Measurements from ENCODE around the gene APLNR. TPM values are rescaled to one million over a fixed set of nuclear protein-coding genes. Genes with fewer than 3 reads are reported as not detected.

Gene APLNR
- polyA plus RNA-seq, 1 donor (not counting 4 experiments of a cell fraction or from before 2014, with no cell fraction given) = not detected

GRCh38 chr11:57269571-57270021 is 32.5 kb upstream of the APLNR start:
- H3K9ac ChIP-seq (ENCODE audit: control insufficient read depth, extremely low read depth, insufficient read depth, low read length) = no peak overlapping the region
- H3K36me3 ChIP-seq (ENCODE audit: control insufficient read depth in 2 of 2, extremely low read depth in 1 of 2, insufficient read depth in 2 of 2, low read length in 2 of 2) = no peaks in the 10 kb centered on the region
- H2AFZ ChIP-seq (ENCODE audit: control insufficient read depth, low read length) = peak overlapping the region; percentile 64
- peaks cover 13% of the 10 kb centered on the region for H3K4me1 ChIP-seq (ENCODE audit: control insufficient read depth, extremely low read depth, insufficient read depth, low read length)
- no peak for TF ChIP-seq EZH2 (IDR thresholded peaks at IDR 0.05; ENCODE audit: low read length)
- TF ChIP-seq, protein P1, sequence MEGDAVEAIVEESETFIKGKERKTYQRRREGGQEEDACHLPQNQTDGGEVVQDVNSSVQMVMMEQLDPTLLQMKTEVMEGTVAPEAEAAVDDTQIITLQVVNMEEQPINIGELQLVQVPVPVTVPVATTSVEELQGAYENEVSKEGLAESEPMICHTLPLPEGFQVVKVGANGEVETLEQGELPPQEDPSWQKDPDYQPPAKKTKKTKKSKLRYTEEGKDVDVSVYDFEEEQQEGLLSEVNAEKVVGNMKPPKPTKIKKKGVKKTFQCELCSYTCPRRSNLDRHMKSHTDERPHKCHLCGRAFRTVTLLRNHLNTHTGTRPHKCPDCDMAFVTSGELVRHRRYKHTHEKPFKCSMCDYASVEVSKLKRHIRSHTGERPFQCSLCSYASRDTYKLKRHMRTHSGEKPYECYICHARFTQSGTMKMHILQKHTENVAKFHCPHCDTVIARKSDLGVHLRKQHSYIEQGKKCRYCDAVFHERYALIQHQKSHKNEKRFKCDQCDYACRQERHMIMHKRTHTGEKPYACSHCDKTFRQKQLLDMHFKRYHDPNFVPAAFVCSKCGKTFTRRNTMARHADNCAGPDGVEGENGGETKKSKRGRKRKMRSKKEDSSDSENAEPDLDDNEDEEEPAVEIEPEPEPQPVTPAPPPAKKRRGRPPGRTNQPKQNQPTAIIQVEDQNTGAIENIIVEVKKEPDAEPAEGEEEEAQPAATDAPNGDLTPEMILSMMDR (optimal IDR thresholded peaks at IDR 0.05 in 1 of 3, IDR thresholded peaks at IDR 0.05 in 1 of 3, conservative IDR thresholded peaks at IDR 0.05 in 1 of 3; ENCODE audit: extremely low read depth in 1 of 3, insufficient read depth in 2 of 3, low read length in 3 of 3) = no peak
- H3K27me3 ChIP-seq (ENCODE audit: control insufficient read depth, extremely low read depth, insufficient read depth, low read length) = no peaks in the 10 kb centered on the region
- dilution Hi-C loops (cut with MboI; ENCODE audit: extremely low pct_ligation_motif_present, low sequenced_read_pairs) = no loop called here
- no peak overlapping the region for H3K4me3 ChIP-seq (ENCODE audit: control insufficient read depth in 2 of 3, extremely low read depth in 1 of 3, insufficient read depth in 2 of 3, low read depth in 1 of 3, low read length in 3 of 3)
- FAIRE-seq (no peak), DNase-seq (ENCODE audit: low read depth, low spot score) (no peak)
- no peak overlapping the region for H3K27ac ChIP-seq (ENCODE audit: control insufficient read depth, insufficient read depth, low read length)
- H3K9me3 ChIP-seq (ENCODE audit: control insufficient read depth, low read depth, low read length) = no peaks in the 10 kb centered on the region
- no peaks in the 10 kb centered on the region for H4K20me1 ChIP-seq (ENCODE audit: control insufficient read depth, extremely low read depth, insufficient read depth, low read length)
- no peaks in the 10 kb centered on the region for H3K9me1 ChIP-seq (ENCODE audit: control insufficient read depth, extremely low read depth, insufficient read depth, low read length)
- no peaks in the 10 kb centered on the region for H3K79me2 ChIP-seq (ENCODE audit: control insufficient read depth, insufficient read depth, low read length)
- H3K4me2 ChIP-seq (ENCODE audit: control insufficient read depth, extremely low read depth, insufficient read depth, low read depth, low read length) = no peak overlapping the region

GRCh38 chr11:57266157-57266556 is 29.1 kb upstream of the APLNR start:
- Histone ChIP-seq H3K4me3 (ENCODE audit: control insufficient read depth in 2 of 3, extremely low read depth in 1 of 3, insufficient read depth in 2 of 3, low read depth in 1 of 3, low read length in 3 of 3) (no peak overlapping the region), H3K4me2 (ENCODE audit: control insufficient read depth, extremely low read depth, insufficient read depth, low read depth, low read length) (no peak overlapping the region), H3K79me2 (ENCODE audit: control insufficient read depth, insufficient read depth, low read length) (no peaks in the 10 kb centered on the region), H2AFZ (ENCODE audit: control insufficient read depth, low read length) (no peak overlapping the region), H3K27ac (ENCODE audit: control insufficient read depth, insufficient read depth, low read length) (no peak overlapping the region), H3K9ac (ENCODE audit: control insufficient read depth, extremely low read depth, insufficient read depth, low read length) (no peak overlapping the region), H4K20me1 (ENCODE audit: control insufficient read depth, extremely low read depth, insufficient read depth, low read length) (no peaks in the 10 kb centered on the region), H3K4me1 (ENCODE audit: control insufficient read depth, extremely low read depth, insufficient read depth, low read length) (peaks cover 3% of the 10 kb centered on the region), H3K27me3 (ENCODE audit: control insufficient read depth, extremely low read depth, insufficient read depth, low read length) (no peaks in the 10 kb centered on the region), H3K9me1 (ENCODE audit: control insufficient read depth, extremely low read depth, insufficient read depth, low read length) (no peaks in the 10 kb centered on the region), H3K36me3 (ENCODE audit: control insufficient read depth in 2 of 2, extremely low read depth in 1 of 2, insufficient read depth in 2 of 2, low read length in 2 of 2) (no peaks in the 10 kb centered on the region), H3K9me3 (ENCODE audit: control insufficient read depth, low read depth, low read length) (no peaks in the 10 kb centered on the region)
- dilution Hi-C loops (cut with MboI; ENCODE audit: extremely low pct_ligation_motif_present, low sequenced_read_pairs) = no loop called here
- FAIRE-seq (no peak), DNase-seq (ENCODE audit: low read depth, low spot score) (no peak)
- TF ChIP-seq, protein P1 (optimal IDR thresholded peaks at IDR 0.05 in 1 of 3, IDR thresholded peaks at IDR 0.05 in 1 of 3, conservative IDR thresholded peaks at IDR 0.05 in 1 of 3; ENCODE audit: extremely low read depth in 1 of 3, insufficient read depth in 2 of 3, low read length in 3 of 3) = no peak
- no peak for TF ChIP-seq EZH2 (IDR thresholded peaks at IDR 0.05; ENCODE audit: low read length)
